SK-N-SH treated with all-trans-retinoic acid at 6 μM for 48 hours (cell line): Measurements from ENCODE around the gene FRMD8.

ENCODE experiments used
- ATAC-seq: fragments of 200-7000 bp; cut with Tn5 transposase; 3 replicates; pipeline ENCODE4 v1.9.1; 2020; ENCODE audit warnings: mild to moderate bottlenecking, moderate library complexity
- ARNTL ChIP-seq: fragments of 450-650 bp; formaldehyde crosslinking; IDR thresholded peaks from 2 replicates; pipeline ENCODE4 v1.5.0; 2020; ENCODE audit warnings: low read depth, mild to moderate bottlenecking, moderate library complexity, borderline replicate concordance
- BACH2 ChIP-seq: fragments of 250-450 bp; sonication (Bioruptor Pico); IDR thresholded peaks from 2 replicates; pipeline ENCODE4 v1.9.0; 2021; ENCODE audit warnings: mild to moderate bottlenecking, borderline replicate concordance
- CREB5 ChIP-seq: fragments of 250-450 bp; sonication (Bioruptor Pico); IDR thresholded peaks from 2 replicates; pipeline ENCODE4 v1.5.1; 2020; ENCODE audit warnings: low read depth, mild to moderate bottlenecking, moderate library complexity
- CSDC2 ChIP-seq: fragments of 250-450 bp; sonication (Bioruptor Pico); IDR thresholded peaks from 2 replicates; pipeline ENCODE4 v1.5.0; 2020; ENCODE audit warnings: mild to moderate bottlenecking, moderate library complexity
- CSRNP3 ChIP-seq: fragments of 250-450 bp; sonication (Bioruptor Pico); IDR thresholded peaks from 2 replicates; pipeline ENCODE4 v1.5.1; 2021; ENCODE audit warnings: mild to moderate bottlenecking, moderate library complexity
- ESRRG ChIP-seq: fragments of 250-450 bp; sonication (Bioruptor Pico); IDR thresholded peaks from 2 replicates; pipeline ENCODE4 v1.6.1; 2021; ENCODE audit warnings: mild to moderate bottlenecking
- GLIS3 ChIP-seq: fragments of 250-450 bp; sonication (Bioruptor Pico); IDR thresholded peaks from 2 replicates; pipeline ENCODE4 v1.5.0; 2020; ENCODE audit warnings: mild to moderate bottlenecking, moderate library complexity
- ISL1 ChIP-seq: fragments of 250-450 bp; sonication (Bioruptor Pico); IDR thresholded peaks from 2 replicates; pipeline ENCODE4 v2.1.2; 2022; ENCODE audit warnings: mild to moderate bottlenecking, moderate library complexity
- OSR1 ChIP-seq: fragments of 250-450 bp; sonication (Bioruptor Pico); IDR thresholded peaks from 2 replicates; pipeline ENCODE4 v1.8.0; 2022; ENCODE audit warnings: moderate library complexity, mild to moderate bottlenecking, inconsistent platforms
- PATZ1 ChIP-seq: fragments of 250-450 bp; sonication (Bioruptor Pico); IDR thresholded peaks from 2 replicates; pipeline ENCODE4 v1.8.0; 2020; ENCODE audit warnings: mild to moderate bottlenecking, moderate library complexity, borderline replicate concordance
- POU6F1 ChIP-seq: fragments of 250-450 bp; sonication (Bioruptor Pico); IDR thresholded peaks from 2 replicates; pipeline ENCODE4 v1.8.0; 2021; ENCODE audit warnings: low read depth, mild to moderate bottlenecking, moderate library complexity, borderline replicate concordance
- PPARA ChIP-seq: fragments of 250-450 bp; sonication (Bioruptor Pico); IDR thresholded peaks from 2 replicates; pipeline ENCODE4 v1.5.0; 2020; ENCODE audit warnings: mild to moderate bottlenecking, borderline replicate concordance
- SNAI2 ChIP-seq: fragments of 250-450 bp; sonication (Bioruptor Pico); IDR thresholded peaks from 2 replicates; pipeline ENCODE4 v1.5.0; 2020; ENCODE audit warnings: mild to moderate bottlenecking, moderate library complexity
- TSHZ2 ChIP-seq: fragments of 250-450 bp; sonication (Bioruptor Pico); IDR thresholded peaks from 2 replicates; pipeline ENCODE4 v1.5.0; 2020; ENCODE audit warnings: mild to moderate bottlenecking, moderate library complexity
- ZC3H10 ChIP-seq: fragments of 250-450 bp; sonication (Bioruptor Pico); IDR thresholded peaks from 2 replicates; pipeline ENCODE4 v1.5.1; 2021; ENCODE audit warnings: mild to moderate bottlenecking, moderate library complexity
- ZFP3 ChIP-seq: fragments of 250-450 bp; sonication (Bioruptor Pico); IDR thresholded peaks from 2 replicates; pipeline ENCODE4 v1.5.0; 2020; ENCODE audit warnings: mild to moderate bottlenecking, moderate library complexity
- ZFP30 ChIP-seq: fragments of 450-650 bp; formaldehyde crosslinking; IDR thresholded peaks from 2 replicates; pipeline ENCODE4 v1.5.0; 2022; ENCODE audit warnings: mild to moderate bottlenecking, moderate library complexity
- ZNF565 ChIP-seq: fragments of 450-650 bp; formaldehyde crosslinking; conservative IDR thresholded peaks from 2 replicates; pipeline ENCODE4 v1.5.0; 2020; ENCODE audit warnings: low read depth, mild to moderate bottlenecking, moderate library complexity
- ZNF8 ChIP-seq: fragments of 450-650 bp; formaldehyde crosslinking; IDR thresholded peaks from 2 replicates; pipeline ENCODE4 v1.5.0; 2020; ENCODE audit warnings: mild to moderate bottlenecking, moderate library complexity

FRMD8 gene

GRCh38 chr11:65399845-65400244 lies 13.4 kb downstream of the FRMD8 start:
- ATAC-seq: no peak
- TF ChIP-seq PPARA (CRISPR knock-in tag): no peak
- TF ChIP-seq ZC3H10: no peak

- TF ChIP-seq GLIS3 (CRISPR knock-in tag): no peak
- TF ChIP-seq TSHZ2 (CRISPR knock-in tag): no peak
- TF ChIP-seq BACH2 (CRISPR knock-in tag): no peak
- no peak for TF ChIP-seq ZNF565
- TF ChIP-seq OSR1 (CRISPR knock-in tag): no peak
- TF ChIP-seq ZNF8 (CRISPR knock-in tag): no peak
- no peak for TF ChIP-seq ZC3H10
- no peak for TF ChIP-seq CSDC2 (CRISPR knock-in tag)
- TF ChIP-seq POU6F1 (CRISPR knock-in tag): no peak
- TF ChIP-seq ESRRG: no peak
- no peak for TF ChIP-seq SNAI2 (CRISPR knock-in tag)
- TF ChIP-seq CREB5 (CRISPR knock-in tag): no peak
- no peak for TF ChIP-seq ZFP30 (CRISPR knock-in tag)
- ATAC-seq: no peak
Observed at GRCh38 chr11:65400307-65401072, 14.1 kb downstream of the FRMD8 start.

- no peak for ATAC-seq
- TF ChIP-seq ZNF8 (CRISPR knock-in tag) (no peak), OSR1 (CRISPR knock-in tag) (no peak), ARNTL (CRISPR knock-in tag) (no peak), BACH2 (CRISPR knock-in tag) (no peak), POU6F1 (CRISPR knock-in tag) (no peak), CSRNP3 (no peak), ZFP30 (CRISPR knock-in tag) (no peak), PPARA (CRISPR knock-in tag) (no peak), ZNF565 (no peak), ZFP3 (CRISPR knock-in tag) (no peak), CSDC2 (CRISPR knock-in tag) (no peak), ISL1 (CRISPR knock-in tag) (no peak), ZC3H10 (no peak), PATZ1 (CRISPR knock-in tag) (no peak), TSHZ2 (CRISPR knock-in tag) (no peak)
Observed at GRCh38 chr11:65401073-65401802, 14.8 kb downstream of the FRMD8 start.
